OCI-LY1 (cell line): ENCODE data around the gene SHLD1.

Experiments
- H2AFZ ChIP-seq: fragments of 200-600 bp; sonication (generic), shearing (Covaris generic); 2 replicates; pipeline ENCODE4 v1.6.0; 2014; ENCODE audit warnings: antibody characterized with exemption, mild to moderate bottlenecking, low read length
- H3F3A ChIP-seq: fragments of 200-600 bp; sonication (generic), shearing (Covaris generic); 2 replicates; pipeline ENCODE4 v1.6.0; 2014; ENCODE audit warnings: mild to moderate bottlenecking, antibody characterized with exemption, low read length, moderate library complexity; ENCODE audit not compliant: insufficient read depth
- H3K27ac ChIP-seq: fragments of 200-600 bp; sonication (generic); 2 replicates; pipeline ENCODE4 v1.5.1; 2014; ENCODE audit warnings: low read length, mixed run types, mild to moderate bottlenecking, low read depth; ENCODE audit not compliant: poor library complexity, severe bottlenecking
- H3K27me3 ChIP-seq: fragments of 200-600 bp; sonication (generic); 2 replicates; pipeline ENCODE4 v1.6.0; 2014; ENCODE audit warnings: antibody characterized with exemption, mild to moderate bottlenecking, low read length, moderate library complexity; ENCODE audit not compliant: insufficient read depth
- H3K36me3 ChIP-seq: fragments of 200-600 bp; sonication (generic); 2 replicates; pipeline ENCODE4 v1.6.1; 2014; ENCODE audit warnings: mild to moderate bottlenecking, antibody characterized with exemption, low read length, moderate library complexity, mixed read lengths; ENCODE audit not compliant: insufficient read depth
- H3K4me1 ChIP-seq: fragments of 200-600 bp; sonication (generic); 2 replicates; pipeline ENCODE4 v1.5.1; 2014; ENCODE audit warnings: mild to moderate bottlenecking, low read length, moderate library complexity; ENCODE audit not compliant: insufficient read depth, severe bottlenecking
- H3K4me2 ChIP-seq: fragments of 200-600 bp; sonication (generic), shearing (Covaris generic); 2 replicates; pipeline ENCODE4 v1.6.1; 2014; ENCODE audit warnings: low read length
- H3K4me3 ChIP-seq: fragments of 200-600 bp; sonication (generic); 2 replicates; pipeline ENCODE4 v1.5.1; 2014; ENCODE audit warnings: low read length, low read depth, mild to moderate bottlenecking, mixed read lengths; ENCODE audit not compliant: poor library complexity, severe bottlenecking
- H3K79me2 ChIP-seq: fragments of 200-600 bp; shearing (Covaris generic); 2 replicates; pipeline ENCODE4 v1.6.1; 2016; ENCODE audit warnings: mixed run types, low read length, mixed read lengths; ENCODE audit not compliant: insufficient read depth
- H3K9ac ChIP-seq: fragments of 200-600 bp; sonication (generic), shearing (Covaris generic); 2 replicates; pipeline ENCODE4 v1.6.1; 2014; ENCODE audit warnings: mild to moderate bottlenecking, low read length, mixed read lengths
- H3K9me2 ChIP-seq: fragments of 200-600 bp; sonication (generic), shearing (Covaris generic); 2 replicates; pipeline ENCODE4 v1.6.1; 2014; ENCODE audit warnings: low read depth, mild to moderate bottlenecking, low read length, mixed read lengths
- H3K9me3 ChIP-seq: fragments of 200-600 bp; shearing (Covaris generic); 2 replicates; pipeline ENCODE4 v1.6.1; 2014; ENCODE audit warnings: low read length, mixed read lengths
- H4K20me1 ChIP-seq: fragments of 200-600 bp; sonication (generic), shearing (Covaris generic); 2 replicates; pipeline ENCODE4 v1.6.0; 2016; ENCODE audit warnings: mild to moderate bottlenecking, low read length; ENCODE audit not compliant: insufficient read depth
- EZH2 ChIP-seq: fragments of 200-600 bp; sonication (generic), shearing (Covaris generic); IDR thresholded peaks from 2 replicates; pipeline ENCODE4 v1.8.0; 2017; ENCODE audit warnings: borderline replicate concordance, mixed run types, mild to moderate bottlenecking, antibody characterized with exemption, low read length, moderate library complexity, mixed read lengths
- TF ChIP-seq, protein P1 (sequence below): fragments of 200-600 bp; sonication (generic), shearing (Covaris generic); IDR thresholded peaks from 2 replicates; pipeline ENCODE4 v1.5.1; 2017; ENCODE audit warnings: mild to moderate bottlenecking, antibody characterized with exemption, low read length, moderate library complexity, mixed read lengths

Gene SHLD1

DNA sequence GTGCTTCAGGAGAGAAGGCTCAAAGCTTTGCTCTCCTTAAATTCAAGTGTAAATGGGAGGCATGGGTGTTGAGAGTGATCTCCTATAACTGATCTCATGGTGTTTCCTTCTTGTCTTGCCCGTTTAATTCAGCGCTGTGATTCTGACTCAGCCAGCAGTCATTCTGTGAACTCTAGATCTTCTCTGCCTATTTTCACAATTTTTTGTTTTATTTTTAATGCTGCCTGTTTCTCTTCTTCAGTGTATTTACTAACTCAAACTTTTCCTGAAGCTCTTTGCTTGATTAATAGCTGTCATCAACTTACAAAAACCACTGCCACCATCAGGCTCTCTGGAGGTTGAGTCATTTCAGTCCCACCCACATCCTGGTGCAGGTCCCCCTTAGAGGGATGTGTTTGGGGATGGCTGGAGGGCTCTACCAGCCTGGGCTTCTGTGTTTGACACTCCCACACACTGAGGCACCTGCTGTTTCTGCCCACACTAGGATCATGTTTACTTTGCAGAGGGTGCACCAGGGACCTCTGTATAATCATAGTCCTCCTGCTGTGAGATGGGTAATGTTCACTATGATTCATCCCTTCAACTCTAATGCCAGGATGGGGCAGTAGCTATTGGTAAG lies 94.0 kb downstream of the SHLD1 start:
- H3K36me3 ChIP-seq: 0 out of 2 replicates have a peak, but pooled peaks cover 2% of the 10 kb centered on the region
- no peaks in the 10 kb centered on the region for H3F3A ChIP-seq
- H2AFZ ChIP-seq: no peak overlapping the region
- H3K27me3 ChIP-seq: no peaks in the 10 kb centered on the region
- no peak overlapping the region for H3K4me3 ChIP-seq
- TF ChIP-seq EZH2: no peak
- TF ChIP-seq, protein P1, sequence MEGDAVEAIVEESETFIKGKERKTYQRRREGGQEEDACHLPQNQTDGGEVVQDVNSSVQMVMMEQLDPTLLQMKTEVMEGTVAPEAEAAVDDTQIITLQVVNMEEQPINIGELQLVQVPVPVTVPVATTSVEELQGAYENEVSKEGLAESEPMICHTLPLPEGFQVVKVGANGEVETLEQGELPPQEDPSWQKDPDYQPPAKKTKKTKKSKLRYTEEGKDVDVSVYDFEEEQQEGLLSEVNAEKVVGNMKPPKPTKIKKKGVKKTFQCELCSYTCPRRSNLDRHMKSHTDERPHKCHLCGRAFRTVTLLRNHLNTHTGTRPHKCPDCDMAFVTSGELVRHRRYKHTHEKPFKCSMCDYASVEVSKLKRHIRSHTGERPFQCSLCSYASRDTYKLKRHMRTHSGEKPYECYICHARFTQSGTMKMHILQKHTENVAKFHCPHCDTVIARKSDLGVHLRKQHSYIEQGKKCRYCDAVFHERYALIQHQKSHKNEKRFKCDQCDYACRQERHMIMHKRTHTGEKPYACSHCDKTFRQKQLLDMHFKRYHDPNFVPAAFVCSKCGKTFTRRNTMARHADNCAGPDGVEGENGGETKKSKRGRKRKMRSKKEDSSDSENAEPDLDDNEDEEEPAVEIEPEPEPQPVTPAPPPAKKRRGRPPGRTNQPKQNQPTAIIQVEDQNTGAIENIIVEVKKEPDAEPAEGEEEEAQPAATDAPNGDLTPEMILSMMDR: no peak
- no peaks in the 10 kb centered on the region for H3K9me3 ChIP-seq
- no peaks in the 10 kb centered on the region for H3K79me2 ChIP-seq
- H3K9me2 ChIP-seq: no peaks in the 10 kb centered on the region
- no peak overlapping the region for H3K4me2 ChIP-seq
- H4K20me1 ChIP-seq: no peaks in the 10 kb centered on the region
- H3K27ac ChIP-seq: no peak overlapping the region
- no peaks in the 10 kb centered on the region for H3K4me1 ChIP-seq
- no peak overlapping the region for H3K9ac ChIP-seq

- H3K36me3 ChIP-seq: 0 out of 2 replicates have a peak, but pooled peaks cover 2% of the 10 kb centered on the region
- H3K4me2 ChIP-seq: no peak overlapping the region
- no peak overlapping the region for H3K9ac ChIP-seq
- no peaks in the 10 kb centered on the region for H3K9me2 ChIP-seq
- H3K27ac ChIP-seq: no peak overlapping the region
- H3K79me2 ChIP-seq: no peaks in the 10 kb centered on the region
- TF ChIP-seq, protein P1: no peak
- TF ChIP-seq EZH2: no peak
- H4K20me1 ChIP-seq: no peaks in the 10 kb centered on the region
- H3F3A ChIP-seq: no peaks in the 10 kb centered on the region
- H3K4me3 ChIP-seq: no peak overlapping the region
- no peaks in the 10 kb centered on the region for H3K9me3 ChIP-seq
- H2AFZ ChIP-seq: no peak overlapping the region
- no peaks in the 10 kb centered on the region for H3K4me1 ChIP-seq
- no peaks in the 10 kb centered on the region for H3K27me3 ChIP-seq
These were observed 95.7 kb downstream of the SHLD1 start for GRCh38 chr20:5845681-5846615.

DNA sequence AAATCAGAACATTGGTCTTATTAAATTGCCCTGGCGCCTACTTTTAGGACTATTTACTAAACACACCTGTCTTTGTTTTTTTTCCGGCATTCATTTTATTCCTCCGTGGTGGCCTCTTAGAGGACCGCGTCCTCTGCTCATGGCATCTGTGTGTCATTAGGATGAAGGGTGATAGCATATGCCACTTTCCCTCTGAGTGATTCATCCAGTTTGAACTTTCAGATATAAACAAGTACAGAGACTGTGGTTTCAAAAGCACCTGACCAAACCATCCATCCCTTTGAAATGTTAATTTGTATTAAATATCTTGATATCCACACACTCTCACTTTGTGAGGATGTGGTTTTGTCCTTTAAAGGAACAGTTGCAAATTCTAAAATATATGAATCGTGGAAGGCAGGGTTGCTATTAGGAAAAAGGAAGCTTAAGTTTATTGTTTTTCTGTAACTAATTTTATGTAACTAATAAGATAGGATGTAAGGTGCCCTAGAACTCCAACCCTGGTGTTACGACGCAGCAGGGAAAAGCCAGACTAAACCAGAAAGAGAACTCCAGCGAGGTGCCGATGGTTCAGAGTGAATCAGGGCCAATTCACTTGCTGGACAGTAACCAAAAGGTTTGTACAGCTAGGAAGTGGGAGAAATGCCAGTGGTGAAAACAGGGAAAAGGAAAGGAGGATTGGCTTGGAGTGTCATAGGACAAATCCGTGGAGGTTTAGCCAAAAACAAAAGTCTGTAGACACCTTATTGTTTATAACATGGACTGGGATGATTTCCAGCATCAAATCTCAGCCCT lies 98.7 kb downstream of the SHLD1 start:
- Histone ChIP-seq H3K4me2 (no peak overlapping the region), H3K4me3 (no peak overlapping the region), H3K4me1 (no peaks in the 10 kb centered on the region), H3F3A (no peaks in the 10 kb centered on the region), H3K9ac (no peak overlapping the region), H2AFZ (no peak overlapping the region), H3K79me2 (no peaks in the 10 kb centered on the region), H3K36me3 (0 out of 2 replicates have a peak, but pooled peaks cover 2% of the 10 kb centered on the region), H4K20me1 (no peaks in the 10 kb centered on the region), H3K27me3 (no peaks in the 10 kb centered on the region), H3K27ac (no peak overlapping the region), H3K9me2 (no peaks in the 10 kb centered on the region), H3K9me3 (no peaks in the 10 kb centered on the region)
- TF ChIP-seq, protein P1: no peak
- no peak for TF ChIP-seq EZH2
